Stimulated activated CD8-positive, alpha-beta memory T cell treated with anti-CD3 and anti-CD28 coated beads, Interleukin-4, amount 100 ng/mL, for 24 hours (primary cell): ENCODE data around the gene COX7A2.

ENCODE experiments used
- DNase-seq: peaks from one replicate; pipeline ENCODE4 v3.0.0-alpha.2; 2020; ENCODE audit warnings: low read depth

The COX7A2 gene

GRCh38 chr6:75220357-75220756, 23.2 kb downstream of the COX7A2 start:
- DNase-seq, result no peak

GRCh38 chr6:75219263-75219662, 24.3 kb downstream of the COX7A2 start:
- DNase-seq, result no peak

- no peak for DNase-seq
These were observed 26.4 kb downstream of the COX7A2 start for GRCh38 chr6:75217193-75217592.

GRCh38 chr6:75215291-75215690, 28.3 kb downstream of the COX7A2 start:
- no peak for DNase-seq

GRCh38 chr6:75213732-75214131, 29.9 kb downstream of the COX7A2 start:
- no peak for DNase-seq

- no peak for DNase-seq
These were observed 30.5 kb downstream of the COX7A2 start for GRCh38 chr6:75213112-75213511.

GRCh38 chr6:75211920-75212590, 31.5 kb downstream of the COX7A2 start:
- no peak for DNase-seq

- no peak for DNase-seq
These were observed 32.5 kb downstream of the COX7A2 start for GRCh38 chr6:75210885-75211739.

GRCh38 chr6:75209184-75209723, 34.3 kb downstream of the COX7A2 start:
- no peak for DNase-seq

- DNase-seq, result peak; percentile 66
These were observed 35.1 kb downstream of the COX7A2 start for GRCh38 chr6:75208298-75209183.

GRCh38 chr6:75206576-75207342, 36.8 kb downstream of the COX7A2 start:
- no peak for DNase-seq

GRCh38 chr6:75205776-75206575, 37.6 kb downstream of the COX7A2 start, which contains the start of gene COL12A1:
Gene COL12A1, minus strand, starts transcription at chr6:75206053. Its CDS starts 3,261 bp downstream, at chr6:75202792.
- no peak for DNase-seq

- no peak for DNase-seq
These were observed 38.4 kb downstream of the COX7A2 start for GRCh38 chr6:75204959-75205775.

GRCh38 chr6:75204217-75204958, 39.2 kb downstream of the COX7A2 start:
- DNase-seq, result no peak

GRCh38 chr6:75203721-75204120, 39.9 kb downstream of the COX7A2 start:
- no peak for DNase-seq

GRCh38 chr6:75202676-75203131, 40.9 kb downstream of the COX7A2 start:
- DNase-seq, result no peak

GRCh38 chr6:75201901-75202672, 41.5 kb downstream of the COX7A2 start:
- no peak for DNase-seq

- no peak for DNase-seq
These were observed 42.6 kb downstream of the COX7A2 start for GRCh38 chr6:75201021-75201420.
